GM11168 (cell line): ENCODE data around the gene RPP40.
"Not testable (repeated sequence)": the region's sequence is repeated elsewhere in the genome, so short reads cannot be mapped to it uniquely, and the experiment has no call there.

Source experiments
- in situ Hi-C: fragments of 300-500 bp; cut with MboI; formaldehyde crosslinking; loops from one replicate; pipeline ENCODE4 v1.12.0; 2022; ENCODE audit warnings: low sequenced_read_pairs; ENCODE audit not compliant: unreplicated experiment

The RPP40 gene

GRCh38 chr6:5023923-5024322, 20.1 kb upstream of the RPP40 start:
- in situ Hi-C loops: no loop called here

- in situ Hi-C loops: no loop called here
Measured at GRCh38 chr6:5020142-5020541, 16.3 kb upstream of the RPP40 start.

- in situ Hi-C loops: no loop called here
Measured at GRCh38 chr6:5014072-5014561, 10.3 kb upstream of the RPP40 start.

GRCh38 chr6:5012519-5012918, 8.7 kb upstream of the RPP40 start:
- in situ Hi-C loops: no loop called here

GRCh38 chr6:5011346-5011745, 7.5 kb upstream of the RPP40 start:
- in situ Hi-C loops: no loop called here

- in situ Hi-C loops: no loop called here
Measured at GRCh38 chr6:5007531-5007930, 3.7 kb upstream of the RPP40 start.

- in situ Hi-C loops: no loop called here
Measured at GRCh38 chr6:5006222-5006621, 2.4 kb upstream of the RPP40 start.

GRCh38 chr6:5005038-5005433, 1.2 kb upstream of the RPP40 start:
- in situ Hi-C loops: not testable (repeated sequence)

- in situ Hi-C loops: no loop called here
Measured at GRCh38 chr6:5004373-5005037, 668 bp upstream of the RPP40 start.

GRCh38 chr6:4999586-4999985, 4.3 kb downstream of the RPP40 start:
- in situ Hi-C loops: no loop called here

- in situ Hi-C loops: no loop called here
Measured at GRCh38 chr6:4997862-4998261, 6.0 kb downstream of the RPP40 start.

- in situ Hi-C loops: no loop called here
Measured at GRCh38 chr6:4994741-4995140, 9.1 kb downstream of the RPP40 start.

GRCh38 chr6:4987432-4987831, 16.4 kb downstream of the RPP40 start:
- in situ Hi-C loops: no loop called here

GRCh38 chr6:4986999-4987398, 16.8 kb downstream of the RPP40 start:
- in situ Hi-C loops: no loop called here

- in situ Hi-C loops: no loop called here
Measured at GRCh38 chr6:4983322-4983721, 20.5 kb downstream of the RPP40 start.

GRCh38 chr6:4981761-4982160, 22.1 kb downstream of the RPP40 start:
- in situ Hi-C loops: no loop called here

- in situ Hi-C loops: no loop called here
Measured at GRCh38 chr6:4979426-4979825, 24.4 kb downstream of the RPP40 start.

GRCh38 chr6:4977468-4977867, 26.4 kb downstream of the RPP40 start:
- in situ Hi-C loops: no loop called here

- in situ Hi-C loops: no loop called here
Measured at GRCh38 chr6:4975506-4975905, 28.3 kb downstream of the RPP40 start.

- in situ Hi-C loops: no loop called here
Measured at GRCh38 chr6:4974962-4975361, 28.9 kb downstream of the RPP40 start.

- in situ Hi-C loops: no loop called here
Measured at GRCh38 chr6:4973982-4974745, 29.7 kb downstream of the RPP40 start.

- in situ Hi-C loops: no loop called here
Measured at GRCh38 chr6:4973415-4973814, 30.4 kb downstream of the RPP40 start.
